MM.1S (cell line): ENCODE results near the gene ALPK3.

ENCODE experiments used
- CTCF ChIP-seq: fragments of 300-600 bp; sonication (generic); IDR thresholded peaks from 2 replicates; pipeline ENCODE4 v1.5.1; 2016; ENCODE audit warnings: antibody characterized with exemption, low read length, mixed read lengths
- EZH2phosphoT487 ChIP-seq: fragments of 300-600 bp; sonication (generic); IDR thresholded peaks from 2 replicates; pipeline ENCODE4 v1.6.1; 2018; ENCODE audit warnings: antibody characterized with exemption, low read length

GRCh38 chr15:84778194-84778593, 39.0 kb upstream of the ALPK3 start:
- no peak for TF ChIP-seq CTCF
- no peak for TF ChIP-seq EZH2phosphoT487
